K562 (cell line): ENCODE results near the gene SYVN1. TPM values are rescaled to one million over a fixed set of nuclear protein-coding genes. Genes with fewer than 3 reads are reported as not detected.
A peak's percentile ranks its signal among the peaks of the same experiment; 100 is the strongest.

Experiments
- ASH1L ChIP-seq: fragments of 450-650 bp; IDR thresholded peaks from 2 replicates; pipeline ENCODE4 v1.6.1; 2018; ENCODE audit warnings: borderline replicate concordance, mild to moderate bottlenecking, low read depth; ENCODE audit not compliant: partially characterized antibody
- MTA2 ChIP-seq: fragments of 450-650 bp; IDR thresholded peaks from 2 replicates; pipeline ENCODE4 v1.6.1; 2016; ENCODE audit warnings: low read depth
- RBFOX2 ChIP-seq: fragments of 200-400 bp; formaldehyde crosslinking; IDR thresholded peaks from 2 replicates; pipeline ENCODE4 v1.6.1; 2017; ENCODE audit warnings: low read depth, mild to moderate bottlenecking, low read length, moderate library complexity
- REST ChIP-seq, 2 experiments: fragments of 450-650 bp; formaldehyde crosslinking in 1 of 2; IDR thresholded peaks; 2 replicates each; pipeline versions ENCODE4 v1.4.0 to v1.6.1; 2014 to 2020; ENCODE audit warnings: mild to moderate bottlenecking in 2 of 2, borderline replicate concordance in 1 of 2, low read depth in 1 of 2
- SIN3A ChIP-seq, 2 experiments: fragments of 150-350 bp in 1 of 2; IDR thresholded peaks; 2 replicates each; pipeline ENCODE4 v1.6.1; 2011 to 2016; ENCODE audit warnings: borderline replicate concordance in 2 of 2, low read depth in 2 of 2, low read length in 2 of 2, mild to moderate bottlenecking in 2 of 2, moderate library complexity in 2 of 2; ENCODE audit not compliant: control insufficient read depth in 1 of 2
- SIN3B ChIP-seq: fragments of 450-650 bp; IDR thresholded peaks from 2 replicates; pipeline ENCODE4 v1.6.1; 2017; ENCODE audit warnings: low read depth, mild to moderate bottlenecking, moderate library complexity
- SRSF7 ChIP-seq: fragments of 200-400 bp; formaldehyde crosslinking; optimal IDR thresholded peaks from 2 replicates; pipeline ENCODE3; 2017; ENCODE audit warnings: mild to moderate bottlenecking, low read depth, low read length
- ZBTB2 ChIP-seq: fragments of 450-650 bp; IDR thresholded peaks from 2 replicates; pipeline ENCODE4 v1.6.1; 2016; ENCODE audit warnings: antibody characterized with exemption
- ZBTB49 ChIP-seq: sonication (generic); formaldehyde crosslinking; IDR thresholded peaks from 2 replicates; pipeline ENCODE4 v1.8.0; 2022; ENCODE audit warnings: missing genetic modification reagents, mild to moderate bottlenecking, borderline replicate concordance
- ZNF589 ChIP-seq: fragments of 200-800 bp; sonication (Bioruptor generic); IDR thresholded peaks from 2 replicates; pipeline ENCODE4 v1.6.1; 2016; ENCODE audit warnings: low read depth, missing genetic modification characterization, missing compliant biosample characterization
- polyA plus RNA-seq, 8 experiments: library from polyadenylated mRNA; depleted of rRNA in 4 of 8; stranded (reverse) in 5 of 8; unstranded in 3 of 8; fragments of >200 nt; fragmentation: Nextera tagmentation in 2 of 8; fragmentation: Illumina TruSeq in 1 of 8; extraction: Ambion mirVana in 2 of 8; extraction: Trizol in 1 of 8; gene quantifications; 2 replicates each; pipeline versions ENCODE4 v1.2.1 to v1.2.3, GENCODE V29; 2011 to 2014; ENCODE audit warnings: inconsistent platforms in 1 of 8, missing spikeins in 1 of 8
- total RNA-seq, 7 experiments: library from RNA; depleted of rRNA in 6 of 7; stranded (reverse); fragments of >200 nt in 6 of 7; fragmentation: Illumina TruSeq in 2 of 7; extraction: Trizol in 2 of 7; gene quantifications; 2 replicates each; pipeline versions ENCODE4 v1.2.1 to v1.2.3, GENCODE V29; 2011 to 2021; ENCODE audit warnings: low replicate concordance in 1 of 7

Gene SYVN1
- total and polyA plus RNA-seq, 9 of the 15 experiments (the other 6 are each of a cell fraction or from before 2014, with no cell fraction given), result 0.41 to 47.4 (median 9.9) TPM

DNA sequence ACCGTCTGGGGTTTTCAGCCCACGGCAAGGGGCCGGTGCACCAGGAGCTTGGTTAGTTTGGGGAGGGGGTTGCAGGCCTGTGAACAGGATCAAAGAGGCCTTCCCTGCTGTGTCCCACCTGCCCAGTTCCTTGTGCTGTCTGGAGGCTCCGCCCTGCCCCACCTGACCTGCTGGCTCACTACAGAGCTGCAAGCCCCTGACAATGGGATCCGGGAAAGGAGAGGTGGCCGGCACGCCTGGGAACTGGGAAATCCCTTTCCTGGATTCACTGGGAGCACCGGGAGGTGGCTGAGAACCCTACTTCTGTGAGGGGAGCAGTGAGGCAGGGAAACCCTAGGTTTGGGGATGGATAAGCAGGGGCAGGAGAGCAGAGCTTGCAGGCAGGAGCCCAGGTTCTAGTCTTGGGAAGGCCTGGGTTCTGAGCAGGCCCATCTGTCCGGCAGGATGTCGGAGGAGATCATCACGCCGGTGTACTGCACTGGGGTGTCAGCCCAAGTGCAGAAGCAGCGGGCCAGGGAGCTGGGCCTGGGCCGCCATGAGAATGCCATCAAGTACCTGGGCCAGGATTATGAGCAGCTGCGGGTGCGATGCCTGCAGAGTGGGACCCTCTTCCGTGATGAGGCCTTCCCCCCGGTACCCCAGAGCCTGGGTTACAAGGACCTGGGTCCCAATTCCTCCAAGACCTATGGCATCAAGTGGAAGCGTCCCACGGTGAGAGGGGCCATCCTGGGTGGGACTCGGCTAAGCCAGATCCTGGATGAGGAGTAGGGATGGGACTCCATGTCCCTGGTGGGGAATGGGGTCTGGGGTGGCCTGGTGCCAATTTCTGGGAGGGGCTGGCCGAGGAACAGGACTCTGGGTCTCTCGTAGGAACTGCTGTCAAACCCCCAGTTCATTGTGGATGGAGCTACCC is 48.2 kb upstream of the SYVN1 start (continued):
- TF ChIP-seq REST (IDR thresholded peaks at IDR 0.05; ENCODE audit: borderline replicate concordance) (no peak), REST (CRISPR knock-in tag; IDR thresholded peaks at IDR 0.05; ENCODE audit: low read depth) (no peak), ASH1L (no peak), SRSF7 (no peak), SIN3B (no peak), RBFOX2 (peak; percentile 54; the same call in 1 of the 2 replicates), ZBTB49 (CRISPR knock-in tag) (no peak), SIN3A (IDR thresholded peaks at IDR 0.05; ENCODE audit: borderline replicate concordance in 2 of 2, control insufficient read depth in 1 of 2, low read depth in 2 of 2, low read length in 2 of 2) (no peak), ZNF589 (no peak), MTA2 (no peak), ZBTB2 (no peak)
